ENCODE data around the gene BAAT.

DNA sequence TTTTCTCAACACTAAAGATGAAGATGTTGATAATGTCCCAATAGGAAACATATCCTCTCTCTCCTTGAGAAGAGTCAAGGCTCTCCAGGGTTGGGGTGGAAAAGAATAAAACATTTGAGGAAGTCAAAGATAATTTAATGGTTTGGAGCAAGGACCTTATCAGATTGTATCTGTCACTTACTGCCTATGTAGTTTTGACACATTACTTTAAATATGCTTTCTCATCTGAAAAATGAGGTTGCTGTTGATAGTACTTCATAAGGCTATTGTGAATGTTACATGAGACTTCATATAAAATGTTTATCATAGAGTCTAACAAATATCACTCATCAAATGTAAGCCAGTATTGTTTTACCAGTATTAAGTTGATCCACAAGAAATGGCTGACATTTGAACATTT, 48.7 kb downstream of the BAAT start:
- TF ChIP-seq CTCF (optimal IDR thresholded peaks at IDR 0.05 in 1 of 3, IDR thresholded peaks at IDR 0.05 in 1 of 3, conservative IDR thresholded peaks at IDR 0.05 in 1 of 3; ENCODE audit: extremely low read depth in 1 of 3, insufficient read depth in 2 of 3, low read length in 3 of 3): no peak
- no peak for TF ChIP-seq EZH2 (IDR thresholded peaks at IDR 0.05; ENCODE audit: low read length)

Measured in keratinocyte (primary cell).